ENCODE data around the gene TGFBR3. TPM values are rescaled to one million over a fixed set of nuclear protein-coding genes. Genes with fewer than 3 reads are reported as not detected.

The TGFBR3 gene
- total RNA-seq, 4 donors from 2014 or later: 116 to 306 (median 171) TPM

- WGBS, 2 donors: 65 to 70% methylated on average over 11 of the region's 11 CpGs
- DNase-seq (ENCODE audit: low spot score in 2 of 2): no peak
- H3K4me3 ChIP-seq: no peak overlapping the region
- H3K9me3 ChIP-seq: no peaks in the 10 kb centered on the region
- H3K27ac ChIP-seq: peak overlapping the region in 3 of 4 donors; percentile 3 to 57 (median 3)
- no peaks in the 10 kb centered on the region for H3K27me3 ChIP-seq
- peaks cover 0 to 59% (median 6%) of the 10 kb centered on the region in 4 donors for H3K4me1 ChIP-seq
- TF ChIP-seq EP300 (IDR thresholded peaks at IDR 0.05) (no peak), POLR2A (IDR thresholded peaks at IDR 0.05) (no peak), CTCF (IDR thresholded peaks at IDR 0.05) (no peak)
- peaks cover 0 to 45% (median 0%) of the 10 kb centered on the region in 3 donors for H3K36me3 ChIP-seq
Observed at GRCh38 chr1:91689641-91690481, 196.1 kb downstream of the TGFBR3 start.

GRCh38 chr1:91687452-91687851, 198.5 kb downstream of the TGFBR3 start:
- Histone ChIP-seq H3K27ac (peak overlapping the region in 2 of 4 donors; percentile 5 to 78), H3K4me1 (peaks cover 0 to 71% (median 20%) of the 10 kb centered on the region in 4 donors), H3K9me3 (no peaks in the 10 kb centered on the region), H3K27me3 (no peaks in the 10 kb centered on the region), H3K4me3 (no peak overlapping the region), H3K36me3 (peaks cover 0 to 32% (median 0%) of the 10 kb centered on the region in 3 donors)
- DNase-seq (ENCODE audit: low spot score in 2 of 2): no peak
- 95 to 96% methylated on average over 1 of the region's 1 CpG for WGBS, 2 donors
- peak in 1 of 2 donors; percentile 12 for TF ChIP-seq EP300 (IDR thresholded peaks at IDR 0.05)
- no peak for TF ChIP-seq CTCF (IDR thresholded peaks at IDR 0.05)

DNA sequence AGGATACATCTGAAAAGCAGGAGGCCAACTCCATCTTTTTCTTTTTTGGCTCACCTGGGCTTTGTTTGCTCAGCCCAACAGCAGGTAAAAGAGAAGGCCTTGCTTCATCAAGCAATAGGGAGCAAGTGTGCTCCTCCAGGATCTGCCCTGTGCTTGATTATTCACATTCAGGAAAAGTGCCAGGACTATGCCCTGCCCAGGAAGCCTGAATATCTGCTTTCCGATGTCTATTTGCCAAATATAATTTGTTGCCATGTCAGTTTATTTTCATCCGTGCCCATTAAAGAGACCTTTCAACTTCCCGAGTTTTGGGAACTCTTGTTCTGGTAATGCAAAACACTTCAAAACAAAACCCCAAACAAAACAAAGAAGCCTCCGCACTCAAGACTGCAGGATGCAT, 200.0 kb downstream of the TGFBR3 start:
- TF ChIP-seq CTCF (IDR thresholded peaks at IDR 0.05): no peak
- TF ChIP-seq EP300 (IDR thresholded peaks at IDR 0.05): peak in 1 of 2 donors; percentile 37
- 34 to 44% methylated on average over 4 of the region's 4 CpGs for WGBS, 2 donors
- Histone ChIP-seq H3K9me3 (no peaks in the 10 kb centered on the region), H3K4me1 (peaks cover 0 to 71% (median 20%) of the 10 kb centered on the region in 4 donors), H3K27ac (peak overlapping the region in 2 of 4 donors; percentile 67 to 78), H3K36me3 (peaks cover 0 to 29% (median 0%) of the 10 kb centered on the region in 3 donors), H3K27me3 (no peaks in the 10 kb centered on the region), H3K4me3 (no peak overlapping the region)
- DNase-seq (ENCODE audit: low spot score in 2 of 2): no peak

DNA sequence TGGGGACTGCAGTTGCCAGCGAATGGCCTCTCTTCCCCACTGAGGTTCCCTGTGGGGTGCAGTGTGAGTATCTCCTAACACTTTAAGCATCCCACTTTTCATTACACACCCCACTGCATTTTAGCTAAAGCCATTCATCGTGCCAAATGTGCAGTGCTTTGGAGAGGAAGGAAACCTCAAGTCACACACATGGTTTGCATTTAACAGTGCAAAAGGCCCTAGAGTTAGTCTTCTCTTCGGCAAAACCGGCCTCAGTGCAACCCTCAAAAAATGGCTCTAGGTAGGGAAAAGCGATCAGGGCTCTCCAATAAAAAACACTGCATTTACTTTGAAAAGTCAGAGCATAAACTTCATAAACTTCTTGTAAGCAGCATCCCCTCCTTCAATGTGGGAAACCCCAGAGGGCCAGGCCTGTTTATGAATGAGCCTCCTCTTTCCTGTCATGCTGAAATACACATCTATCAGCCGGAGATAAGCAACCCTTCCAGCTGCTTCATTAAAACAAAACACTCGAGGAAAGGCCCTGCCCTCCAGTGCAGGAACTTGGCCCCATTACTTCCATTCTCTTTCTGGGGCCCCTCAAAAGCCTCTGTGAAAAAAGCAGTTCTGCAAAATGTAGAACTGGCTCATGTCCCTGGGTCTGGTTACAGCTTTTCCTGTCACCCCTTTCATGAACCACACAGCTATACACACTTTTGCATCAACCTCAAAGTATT, 201.3 kb downstream of the TGFBR3 start:
- Histone ChIP-seq H3K27me3 (no peaks in the 10 kb centered on the region), H3K36me3 (peaks cover 0 to 29% (median 0%) of the 10 kb centered on the region in 3 donors), H3K4me3 (no peak overlapping the region), H3K9me3 (no peaks in the 10 kb centered on the region), H3K27ac (peak overlapping the region in 3 of 4 donors; percentile 52 to 78 (median 67)), H3K4me1 (peaks cover 0 to 64% (median 25%) of the 10 kb centered on the region in 4 donors)
- DNase-seq (ENCODE audit: low spot score in 2 of 2): no peak
- TF ChIP-seq CTCF (IDR thresholded peaks at IDR 0.05): no peak
- TF ChIP-seq POLR2A (IDR thresholded peaks at IDR 0.05): no peak
- WGBS, 2 donors: 13 to 21% methylated on average over 7 of the region's 7 CpGs

DNA sequence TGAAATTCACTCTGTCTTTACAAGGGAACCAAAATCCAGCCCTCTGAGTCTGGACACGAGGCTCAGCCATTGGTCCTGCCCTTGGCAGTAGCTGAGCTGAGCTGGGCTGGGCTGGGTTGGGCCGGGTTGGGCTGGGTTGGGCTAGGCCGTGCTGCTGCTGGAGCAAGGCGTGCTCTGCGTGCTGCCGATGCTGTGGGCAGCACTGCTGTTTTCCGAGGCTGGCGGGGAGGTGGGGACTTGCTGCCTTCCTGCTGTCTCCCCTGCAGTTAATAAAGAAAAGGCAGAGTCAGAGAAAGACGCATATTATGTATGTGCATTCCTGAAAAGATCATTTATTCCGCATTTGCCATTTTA, 202.4 kb downstream of the TGFBR3 start:
- TF ChIP-seq EP300 (IDR thresholded peaks at IDR 0.05): no peak
- Histone ChIP-seq H3K27me3 (no peaks in the 10 kb centered on the region), H3K9me3 (no peaks in the 10 kb centered on the region), H3K4me3 (no peak overlapping the region), H3K27ac (peak overlapping the region; percentile 31 to 78 (median 60)), H3K36me3 (peaks cover 0 to 23% (median 0%) of the 10 kb centered on the region in 3 donors), H3K4me1 (peaks cover 0 to 54% (median 25%) of the 10 kb centered on the region in 4 donors)
- 21 to 65% methylated on average over 10 of the region's 10 CpGs for WGBS, 2 donors
- DNase-seq (ENCODE audit: low spot score in 2 of 2): peak in 1 of 2 donors; percentile 40
